SK-N-SH (cell line): ENCODE data around the gene TTC19. TPM values are rescaled to one million over a fixed set of nuclear protein-coding genes. Genes with fewer than 3 reads are reported as not detected.
A peak's percentile ranks its signal among the peaks of the same experiment; 100 is the strongest.

ENCODE experiments used
- CTCF ChIA-PET: fragments of 300-600, 350-600 bp; formaldehyde crosslinking; extraction: SDS; loops from one replicate; lab custom pipeline; 2021; lab: Yijun Ruan, JAX
- POLR2A ChIA-PET: fragments of 350-600 bp; sonication (Branson Sonifier 250); formaldehyde crosslinking; extraction: SDS; loops from one replicate; lab custom pipeline; 2020; ENCODE audit warnings: antibody characterized with exemption, inconsistent platforms; lab: Yijun Ruan, JAX
- DNase-seq: peaks from one replicate; pipeline ENCODE4 v3.0.0; 2012
- H2AFZ ChIP-seq: fragments of 200-600 bp; sonication (generic); 2 replicates; pipeline ENCODE4 v1.8.1; 2016; ENCODE audit warnings: antibody characterized with exemption, mild to moderate bottlenecking, low read depth
- H3F3A ChIP-seq: fragments of 200-600 bp; sonication (generic); replicated peaks from 2 replicates; pipeline ENCODE3; 2016; ENCODE audit warnings: antibody characterized with exemption, mild to moderate bottlenecking; ENCODE audit not compliant: insufficient read depth
- H3K27ac ChIP-seq, 2 experiments: fragments of 200-500 bp in 1 of 2; fragments of 200-600 bp in 1 of 2; sonication (Bioruptor generic) in 1 of 2; sonication (generic), shearing (Covaris generic) in 1 of 2; 2 replicates each; pipeline versions ENCODE4 v1.5.1 to v1.6.1; 2014 to 2016; ENCODE audit warnings: low read depth in 2 of 2, inconsistent platforms in 1 of 2, low read length in 1 of 2, mild to moderate bottlenecking in 1 of 2, mixed read lengths in 1 of 2
- H3K27me3 ChIP-seq: fragments of 200-600 bp; sonication (generic), shearing (Covaris generic); 2 replicates; pipeline ENCODE4 v1.6.1; 2016; ENCODE audit warnings: mixed run types; ENCODE audit not compliant: insufficient read depth
- H3K36me3 ChIP-seq, 2 experiments: fragments of 200-500 bp in 1 of 2; fragments of 200-600 bp in 1 of 2; sonication (Bioruptor generic) in 1 of 2; sonication (generic) in 1 of 2; replicated peaks in 1 of 2; 2 replicates each; pipeline versions ENCODE3 to v1.5.1; 2014 to 2016; ENCODE audit warnings: low read length in 1 of 2, mild to moderate bottlenecking in 1 of 2; ENCODE audit not compliant: insufficient read depth in 2 of 2, control insufficient read depth in 1 of 2
- H3K4me1 ChIP-seq, 2 experiments: fragments of 200-500 bp in 1 of 2; fragments of 200-600 bp in 1 of 2; sonication (Bioruptor generic) in 1 of 2; sonication (generic), shearing (Covaris generic) in 1 of 2; 2 replicates each; pipeline versions ENCODE4 v1.5.1 to v1.6.1; 2014 to 2016; ENCODE audit warnings: low read depth in 1 of 2, low read length in 1 of 2, mixed run types in 1 of 2; ENCODE audit not compliant: insufficient read depth in 2 of 2, control insufficient read depth in 1 of 2
- H3K4me2 ChIP-seq: fragments of 200-600 bp; sonication (generic), shearing (Covaris generic); 2 replicates; pipeline ENCODE4 v1.6.1; 2017; ENCODE audit warnings: mixed run types
- H3K4me3 ChIP-seq, 2 experiments: fragments of 200-500 bp in 1 of 2; fragments of 200-600 bp in 1 of 2; sonication (Bioruptor generic) in 1 of 2; sonication (generic), shearing (Covaris generic) in 1 of 2; 2 replicates each; pipeline versions ENCODE4 v1.5.1 to v1.8.1; 2014 to 2016; ENCODE audit warnings: low read depth in 2 of 2, inconsistent platforms in 1 of 2, low read length in 1 of 2, mild to moderate bottlenecking in 1 of 2, mixed read lengths in 1 of 2, moderate library complexity in 1 of 2
- H3K79me2 ChIP-seq: fragments of 200-600 bp; sonication (generic); 2 replicates; pipeline ENCODE4 v1.8.1; 2017; ENCODE audit warnings: mild to moderate bottlenecking; ENCODE audit not compliant: insufficient read depth
- H3K9ac ChIP-seq: fragments of 200-600 bp; sonication (generic); 2 replicates; pipeline ENCODE4 v1.6.1; 2017; ENCODE audit warnings: mixed run types
- H3K9me2 ChIP-seq: fragments of 200-600 bp; sonication (generic); 2 replicates; pipeline ENCODE4 v1.6.1; 2017; ENCODE audit warnings: mixed run types
- H3K9me3 ChIP-seq: fragments of 200-600 bp; sonication (generic); 2 replicates; pipeline ENCODE4 v1.6.1; 2017; ENCODE audit warnings: mixed run types, mild to moderate bottlenecking, moderate library complexity
- H4K20me1 ChIP-seq: fragments of 200-600 bp; sonication (generic); 2 replicates; pipeline ENCODE4 v1.6.1; 2017; ENCODE audit warnings: mild to moderate bottlenecking, mixed run types; ENCODE audit not compliant: insufficient read depth
- CHD2 ChIP-seq: fragments of 150-350 bp; IDR thresholded peaks from 2 replicates; pipeline ENCODE4 v1.6.1; 2018; ENCODE audit warnings: low read length; ENCODE audit not compliant: partially characterized antibody
- CTCF ChIP-seq: fragments of 200-600 bp; sonication (generic); IDR thresholded peaks from 2 replicates; pipeline ENCODE4 v1.6.1; 2017; ENCODE audit warnings: antibody characterized with exemption, mild to moderate bottlenecking, moderate library complexity
- ELF1 ChIP-seq: IDR thresholded peaks from 2 replicates; pipeline ENCODE4 v1.4.0; 2012
- EP300 ChIP-seq, 2 experiments: IDR thresholded peaks; 2 replicates each; pipeline versions ENCODE4 v1.4.0 to v1.6.1; 2012; ENCODE audit warnings: borderline replicate concordance in 1 of 2, low read depth in 1 of 2, low read length in 1 of 2
- FOSL2 ChIP-seq: IDR thresholded peaks from 2 replicates; pipeline ENCODE4 v1.4.0; 2012; ENCODE audit warnings: low read depth, mild to moderate bottlenecking, moderate library complexity, borderline replicate concordance
- FOXJ3 ChIP-seq: sonication (generic); formaldehyde crosslinking; IDR thresholded peaks from 2 replicates; pipeline ENCODE4 v1.5.1; 2020; ENCODE audit warnings: mild to moderate bottlenecking, missing genetic modification reagents
- GATA2 ChIP-seq: sonication (generic); formaldehyde crosslinking; IDR thresholded peaks from 2 replicates; pipeline ENCODE4 v1.5.0; 2020; ENCODE audit warnings: mild to moderate bottlenecking, missing genetic modification reagents
- JUND ChIP-seq: IDR thresholded peaks from 2 replicates; pipeline ENCODE4 v1.4.0; 2012
- MEF2A ChIP-seq: IDR thresholded peaks from 2 replicates; pipeline ENCODE4 v1.4.0; 2012; ENCODE audit warnings: low read depth, borderline replicate concordance
- NFIC ChIP-seq: IDR thresholded peaks from 2 replicates; pipeline ENCODE4 v1.4.0; 2012; ENCODE audit warnings: borderline replicate concordance
- RAD21 ChIP-seq: IDR thresholded peaks from 2 replicates; pipeline ENCODE4 v1.6.1; 2012; ENCODE audit warnings: mild to moderate bottlenecking, low read length
- RCOR1 ChIP-seq: fragments of 150-350 bp; IDR thresholded peaks from 2 replicates; pipeline ENCODE4 v1.6.1; 2017; ENCODE audit warnings: antibody characterized with exemption, low read length
- RFX5 ChIP-seq: IDR thresholded peaks from 2 replicates; pipeline ENCODE4 v1.6.1; 2012; ENCODE audit warnings: mild to moderate bottlenecking, improper control_type of control experiment, low read length
- RXRA ChIP-seq: IDR thresholded peaks from 2 replicates; pipeline ENCODE4 v1.4.0; 2012; ENCODE audit warnings: low read depth, mild to moderate bottlenecking, borderline replicate concordance
- TCF12 ChIP-seq: IDR thresholded peaks from 2 replicates; pipeline ENCODE4 v1.4.0; 2012
- USF1 ChIP-seq: IDR thresholded peaks from 2 replicates; pipeline ENCODE4 v1.4.0; 2012; ENCODE audit warnings: low read depth, borderline replicate concordance
- YY1 ChIP-seq: IDR thresholded peaks from 2 replicates; pipeline ENCODE4 v1.4.0; 2012; ENCODE audit warnings: low read depth, mild to moderate bottlenecking
- ZBTB33 ChIP-seq: IDR thresholded peaks from 2 replicates; pipeline ENCODE4 v1.4.0; 2012; ENCODE audit warnings: low read depth, borderline replicate concordance
- WGBS: methylation state at CpG from one replicate; pipeline ENCODE4 v1.1.6; 2017; ENCODE audit warnings: low lambda C conversion rate; 5-methylcytosine and 5-hydroxymethylcytosine counted together
- polyA plus RNA-seq, 3 experiments: library from polyadenylated mRNA; depleted of rRNA; stranded (reverse); fragments of >200 nt; gene quantifications; 2 replicates each; pipeline ENCODE4 v1.2.3, GENCODE V29; 2012
- TF ChIP-seq, protein P1 (sequence below): IDR thresholded peaks from 2 replicates; pipeline ENCODE4 v1.4.0; 2012; ENCODE audit warnings: low read depth

TTC19 gene
- polyA plus RNA-seq, 1 of the 3 experiments (the other 2 are of a cell fraction): 6.6 TPM

- H3K4me3 ChIP-seq: no peak overlapping the region
- WGBS: 94% methylated on average over 5 of the region's 5 CpGs
- H3F3A ChIP-seq: peaks cover 63% of the 10 kb centered on the region
- H2AFZ ChIP-seq: no peak overlapping the region
- H3K9me2 ChIP-seq: no peaks in the 10 kb centered on the region
- ChIA-PET POLR2A (interaction anchor here (1.2 kb wide), 1 partner anchor 8 kb away, joined by 3 read pairs; no protein-coding TSS in a partner anchor), CTCF (interaction anchor here (0.8 to 1.1 kb wide), 2 partner anchors 11 to 13 kb away, joined by 3 to 5 read pairs; no protein-coding TSS in a partner anchor)
- no peaks in the 10 kb centered on the region for H3K9me3 ChIP-seq
- 0 out of 2 replicates have a peak, but pooled peaks cover 3% of the 10 kb centered on the region for H4K20me1 ChIP-seq
- H3K27ac ChIP-seq: peak overlapping the region in 1 of 2 experiments; percentile 99; a peak in 2 of 4 replicates
- no peak for DNase-seq
- H3K27me3 ChIP-seq: no peaks in the 10 kb centered on the region
- peaks cover 60% of the 10 kb centered on the region; the same call in 1 of the 2 replicates for H3K79me2 ChIP-seq
- H3K36me3 ChIP-seq: peaks cover 93 to 94% of the 10 kb centered on the region in 2 experiments
- no peak for TF ChIP-seq GATA2 (CRISPR knock-in tag)
- no peak for TF ChIP-seq RCOR1
- TF ChIP-seq RXRA: no peak
- TF ChIP-seq ELF1: no peak
- no peak for TF ChIP-seq ZBTB33
- no peak for TF ChIP-seq RAD21
- peaks cover 0 to 38% of the 10 kb centered on the region in 2 experiments; a peak in 3 of 4 replicates for H3K4me1 ChIP-seq
- H3K9ac ChIP-seq: no peak overlapping the region
- no peak overlapping the region for H3K4me2 ChIP-seq
Measured at GRCh38 chr17:16026895-16027294, 27.3 kb downstream of the TTC19 start.

- peaks cover 53% of the 10 kb centered on the region for H3F3A ChIP-seq
- H3K27ac ChIP-seq: peak overlapping the region; percentile 48 to 99
- H3K9me3 ChIP-seq: no peaks in the 10 kb centered on the region
- peak overlapping the region; percentile 66; the same call in 1 of the 2 replicates for H3K9ac ChIP-seq
- 0 out of 2 replicates have a peak, but pooled peaks cover 3% of the 10 kb centered on the region for H4K20me1 ChIP-seq
- peaks cover 50% of the 10 kb centered on the region; the same call in 1 of the 2 replicates for H3K79me2 ChIP-seq
- TF ChIP-seq, protein P1, sequence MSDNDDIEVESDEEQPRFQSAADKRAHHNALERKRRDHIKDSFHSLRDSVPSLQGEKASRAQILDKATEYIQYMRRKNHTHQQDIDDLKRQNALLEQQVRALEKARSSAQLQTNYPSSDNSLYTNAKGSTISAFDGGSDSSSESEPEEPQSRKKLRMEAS: peak; percentile 19; the same call in 1 of the 2 replicates
- TF ChIP-seq NFIC: peak; percentile 11; the same call in 1 of the 2 replicates
- peak; percentile 98 for TF ChIP-seq FOSL2
- peak; percentile 94 for TF ChIP-seq JUND
- TF ChIP-seq YY1: no peak
- peak; percentile 69 for TF ChIP-seq RXRA
- TF ChIP-seq EP300 (IDR thresholded peaks at IDR 0.05; ENCODE audit: borderline replicate concordance in 1 of 2, low read depth in 1 of 2, low read length in 1 of 2): peak in 1 of 2 experiments; percentile 50; a peak in 1 of 4 replicates
- peak; percentile 74 for TF ChIP-seq MEF2A
- peak; percentile 16; the same call in 1 of the 2 replicates for TF ChIP-seq CTCF
- no peak for TF ChIP-seq FOXJ3
- TF ChIP-seq RFX5: no peak
- TF ChIP-seq CHD2: no peak
- peak; percentile 69 for TF ChIP-seq TCF12
- TF ChIP-seq USF1: peak; percentile 55; the same call in 1 of the 2 replicates
- peak overlapping the region; percentile 66 for H3K4me2 ChIP-seq
- no peak for DNase-seq
- H3K36me3 ChIP-seq: peaks cover 94 to 96% of the 10 kb centered on the region in 2 experiments
- no peak overlapping the region for H2AFZ ChIP-seq
- no peaks in the 10 kb centered on the region for H3K27me3 ChIP-seq
- H3K9me2 ChIP-seq: no peaks in the 10 kb centered on the region
- H3K4me3 ChIP-seq: no peak overlapping the region; a peak in 1 of 4 replicates
- ChIA-PET POLR2A (no interaction called here), CTCF (no interaction called here)
- peaks cover 0 to 38% of the 10 kb centered on the region in 2 experiments; a peak in 3 of 4 replicates for H3K4me1 ChIP-seq
- 46% methylated on average over 5 of the region's 5 CpGs for WGBS
Measured at GRCh38 chr17:16027708-16028584, 28.3 kb downstream of the TTC19 start.
